K562 (cell line): Measurements from ENCODE around the gene DPEP2. TPM values are rescaled to one million over a fixed set of nuclear protein-coding genes. Genes with fewer than 3 reads are reported as not detected.

ENCODE experiments used
- CHAMP1 ChIP-seq: fragments of 450-650 bp; IDR thresholded peaks from 2 replicates; pipeline ENCODE4 v1.6.1; 2016; ENCODE audit warnings: mild to moderate bottlenecking
- CREM ChIP-seq: IDR thresholded peaks from 2 replicates; pipeline ENCODE4 v1.6.1; 2014; ENCODE audit warnings: antibody characterized with exemption, low read depth
- DMBX1 ChIP-seq: fragments of 250-450 bp; sonication (Bioruptor Pico); IDR thresholded peaks from 2 replicates; pipeline ENCODE4 v1.8.0; 2022; ENCODE audit warnings: inconsistent platforms, mild to moderate bottlenecking, moderate library complexity, borderline replicate concordance
- ELF2 ChIP-seq: fragments of 250-450 bp; sonication (Bioruptor Pico); IDR thresholded peaks from 2 replicates; pipeline ENCODE4 v1.5.0; 2021; ENCODE audit warnings: mild to moderate bottlenecking
- GABPA ChIP-seq: fragments of 200-800 bp; sonication (Bioruptor generic); conservative IDR thresholded peaks from 2 replicates; pipeline ENCODE4 v1.6.1; 2016; ENCODE audit warnings: low read depth, missing genetic modification characterization, missing compliant biosample characterization
- HLTF ChIP-seq: fragments of 450-650 bp; IDR thresholded peaks from 2 replicates; pipeline ENCODE4 v1.6.1; 2016
- HNRNPH1 ChIP-seq: fragments of 200-400 bp; formaldehyde crosslinking; optimal IDR thresholded peaks from 2 replicates; pipeline ENCODE3; 2017; ENCODE audit warnings: low read depth, mild to moderate bottlenecking, low read length, moderate library complexity
- HNRNPK ChIP-seq: fragments of 200-400 bp; formaldehyde crosslinking; IDR thresholded peaks from one replicate; pipeline ENCODE4 v1.6.1; 2018; ENCODE audit warnings: mild to moderate bottlenecking, low read depth, low read length; ENCODE audit not compliant: poor library complexity, severe bottlenecking
- KAT7 ChIP-seq: sonication (generic); formaldehyde crosslinking; IDR thresholded peaks from 2 replicates; pipeline ENCODE4 v1.8.0; 2022; ENCODE audit warnings: missing genetic modification reagents, mild to moderate bottlenecking, borderline replicate concordance
- MAX ChIP-seq: sonication (generic); formaldehyde crosslinking; IDR thresholded peaks from 2 replicates; pipeline ENCODE4 v1.9.0; 2022; ENCODE audit warnings: mild to moderate bottlenecking, missing genetic modification reagents
- MYNN ChIP-seq, 2 experiments: sonication (generic); formaldehyde crosslinking in 1 of 2; IDR thresholded peaks; 2 replicates each; pipeline versions ENCODE4 v1.5.0 to v1.6.1; 2016 to 2020; ENCODE audit warnings: antibody characterized with exemption in 1 of 2, missing genetic modification reagents in 1 of 2
- NELFE ChIP-seq: IDR thresholded peaks from 2 replicates; pipeline ENCODE4 v1.6.1; 2011; ENCODE audit warnings: mild to moderate bottlenecking; ENCODE audit not compliant: insufficient read depth, insufficient read length
- NFIC ChIP-seq: fragments of 450-650 bp; IDR thresholded peaks from 2 replicates; pipeline ENCODE4 v1.6.1; 2017; ENCODE audit warnings: mild to moderate bottlenecking, inconsistent platforms
- PCBP2 ChIP-seq: fragments of 200-400 bp; formaldehyde crosslinking; IDR thresholded peaks from 2 replicates; pipeline ENCODE4 v1.6.1; 2018; ENCODE audit warnings: low read length, low read depth, mild to moderate bottlenecking, moderate library complexity; ENCODE audit not compliant: poor library complexity, severe bottlenecking
- RNF2 ChIP-seq: sonication (generic); IDR thresholded peaks from 2 replicates; pipeline ENCODE4 v1.6.1; 2016
- RUNX1 ChIP-seq: sonication (generic); IDR thresholded peaks from 2 replicates; pipeline ENCODE4 v1.6.1; 2016; ENCODE audit warnings: antibody characterized with exemption, low read depth
- SAFB ChIP-seq: fragments of 200-400 bp; formaldehyde crosslinking; IDR thresholded peaks from 2 replicates; pipeline ENCODE4 v1.6.1; 2017; ENCODE audit warnings: low read depth, low read length, borderline replicate concordance
- SAP30 ChIP-seq: fragments of 200-600 bp; sonication (generic); IDR thresholded peaks from 2 replicates; pipeline ENCODE4 v1.6.1; 2012; ENCODE audit warnings: borderline replicate concordance, low read depth, mild to moderate bottlenecking, moderate library complexity, low read length, control low read depth, inconsistent platforms; ENCODE audit not compliant: insufficient read depth, poor library complexity, severe bottlenecking
- SIRT6 ChIP-seq: IDR thresholded peaks from one replicate; pipeline ENCODE4 v1.6.1; 2012; ENCODE audit warnings: low read depth, mild to moderate bottlenecking, control low read depth, inconsistent platforms, low read length, moderate library complexity
- SLC30A9 ChIP-seq: fragments of 250-450 bp; sonication (Bioruptor Pico); IDR thresholded peaks from 2 replicates; pipeline ENCODE4 v1.8.0; 2022; ENCODE audit warnings: mild to moderate bottlenecking, moderate library complexity
- SP1 ChIP-seq: sonication (generic); formaldehyde crosslinking; IDR thresholded peaks from 2 replicates; pipeline ENCODE4 v1.8.1; 2022; ENCODE audit warnings: mild to moderate bottlenecking, missing genetic modification reagents
- TGIF2 ChIP-seq: sonication (generic); formaldehyde crosslinking; IDR thresholded peaks from 2 replicates; pipeline ENCODE4 v1.8.1; 2022; ENCODE audit warnings: mild to moderate bottlenecking, missing genetic modification reagents, moderate library complexity
- ZBTB1 ChIP-seq: sonication (generic); formaldehyde crosslinking; IDR thresholded peaks from 2 replicates; pipeline ENCODE4 v1.8.1; 2023; ENCODE audit warnings: missing genetic modification reagents, low read depth, mild to moderate bottlenecking, borderline replicate concordance
- ZFP36 ChIP-seq: fragments of 150-350 bp; IDR thresholded peaks from 2 replicates; pipeline ENCODE4 v1.6.1; 2018; ENCODE audit warnings: low read length, low read depth; ENCODE audit not compliant: partially characterized antibody
- ZNF12 ChIP-seq: sonication (generic); formaldehyde crosslinking; IDR thresholded peaks from 2 replicates; pipeline ENCODE4 v1.4.0; 2020; ENCODE audit warnings: mild to moderate bottlenecking, missing genetic modification reagents
- ZNF217 ChIP-seq: sonication (generic); formaldehyde crosslinking; IDR thresholded peaks from 2 replicates; pipeline ENCODE4 v1.8.0; 2022; ENCODE audit warnings: mild to moderate bottlenecking, missing genetic modification reagents
- ZNF253 ChIP-seq: fragments of 250-450 bp; sonication (Bioruptor Pico); conservative IDR thresholded peaks from 2 replicates; pipeline ENCODE4 v1.6.1; 2021; ENCODE audit warnings: mild to moderate bottlenecking
- ZNF644 ChIP-seq: fragments of 200-800 bp; sonication (Bioruptor generic); IDR thresholded peaks from 2 replicates; pipeline ENCODE4 v1.6.1; 2016; ENCODE audit warnings: low read depth, missing genetic modification characterization, missing compliant biosample characterization
- polyA plus RNA-seq, 8 experiments: library from polyadenylated mRNA; depleted of rRNA in 4 of 8; stranded (reverse) in 5 of 8; unstranded in 3 of 8; fragments of >200 nt; fragmentation: Nextera tagmentation in 2 of 8; fragmentation: Illumina TruSeq in 1 of 8; extraction: Ambion mirVana in 2 of 8; extraction: Trizol in 1 of 8; gene quantifications; 2 replicates each; pipeline versions ENCODE4 v1.2.1 to v1.2.3, GENCODE V29; 2011 to 2014; ENCODE audit warnings: inconsistent platforms in 1 of 8, missing spikeins in 1 of 8
- total RNA-seq, 7 experiments: library from RNA; depleted of rRNA in 6 of 7; stranded (reverse); fragments of >200 nt in 6 of 7; fragmentation: Illumina TruSeq in 2 of 7; extraction: Trizol in 2 of 7; gene quantifications; 2 replicates each; pipeline versions ENCODE4 v1.2.1 to v1.2.3, GENCODE V29; 2011 to 2021; ENCODE audit warnings: low replicate concordance in 1 of 7

Gene DPEP2
- total and polyA plus RNA-seq, 9 of the 15 experiments (the other 6 are each of a cell fraction or from before 2014, with no cell fraction given): 0.14 to 1.2 (median 0.38) TPM

- TF ChIP-seq ZNF253: no peak
- TF ChIP-seq SAFB: no peak
- TF ChIP-seq RUNX1: no peak
- no peak; the same call in 1 of the 2 replicates for TF ChIP-seq ZNF12
- peak; percentile 27; the same call in 1 of the 2 replicates for TF ChIP-seq CHAMP1
- TF ChIP-seq RNF2: peak; percentile 60; the same call in 1 of the 2 replicates
- TF ChIP-seq SP1: peak; percentile 82
- TF ChIP-seq CREM: peak; percentile 100
- TF ChIP-seq HNRNPH1: no peak
- 0 out of 2 replicates have a peak, but pooled peaks have one; percentile 29 for TF ChIP-seq DMBX1
- no peak for TF ChIP-seq MYNN (IDR thresholded peaks at IDR 0.05)
- 0 out of 2 replicates have a peak, but pooled peaks have one; percentile 29 for TF ChIP-seq MYNN (CRISPR knock-in tag; IDR thresholded peaks at IDR 0.05)
- TF ChIP-seq SAP30: peak; percentile 83
- TF ChIP-seq KAT7 (CRISPR knock-in tag): peak; percentile 88
- TF ChIP-seq ZNF644 (tag): no peak
- no peak for TF ChIP-seq ZNF217 (CRISPR knock-in tag)
- TF ChIP-seq SLC30A9 (CRISPR knock-in tag): no peak
- no peak for TF ChIP-seq TGIF2 (CRISPR knock-in tag)
- peak; percentile 94 for TF ChIP-seq MAX (CRISPR knock-in tag)
- TF ChIP-seq HLTF: 0 out of 2 replicates have a peak, but pooled peaks have one; percentile 11
- no peak for TF ChIP-seq ZBTB1
- TF ChIP-seq GABPA: no peak
- no peak for TF ChIP-seq ELF2
- no peak for TF ChIP-seq NELFE
- TF ChIP-seq NFIC: peak; percentile 51
- no peak for TF ChIP-seq SIRT6
- TF ChIP-seq ZFP36: no peak
- no peak for TF ChIP-seq HNRNPK
- no peak for TF ChIP-seq PCBP2
These were observed 23.6 kb upstream of the DPEP2 start, which contains the start of the genes DDX28 and DUS2 (continued) for GRCh38 chr16:68022728-68023537.
